Gastrocnemius medialis (tissue), 4 donors: ENCODE results near the gene UPF2.

Experiments
- CTCF ChIP-seq, 5 experiments: fragments of 450-650 bp in 3 of 5; fragments of 200-600 bp in 2 of 5; sonication (generic) in 2 of 5; IDR thresholded peaks in 4 of 5; conservative IDR thresholded peaks in 1 of 5; 1 replicate in 4 of 5; 2 replicates in 1 of 5; pipeline ENCODE4 v1.5.1; 2016 to 2019; ENCODE audit warnings: antibody characterized with exemption in 5 of 5, mild to moderate bottlenecking in 3 of 5, moderate library complexity in 3 of 5
- POLR2A ChIP-seq, 2 donors: fragments of 450-650 bp; IDR thresholded peaks; one replicate each; pipeline ENCODE4 v1.6.1; 2017; ENCODE audit warnings: antibody characterized with exemption in 2 of 2, mild to moderate bottlenecking in 2 of 2, moderate library complexity in 2 of 2

DNA sequence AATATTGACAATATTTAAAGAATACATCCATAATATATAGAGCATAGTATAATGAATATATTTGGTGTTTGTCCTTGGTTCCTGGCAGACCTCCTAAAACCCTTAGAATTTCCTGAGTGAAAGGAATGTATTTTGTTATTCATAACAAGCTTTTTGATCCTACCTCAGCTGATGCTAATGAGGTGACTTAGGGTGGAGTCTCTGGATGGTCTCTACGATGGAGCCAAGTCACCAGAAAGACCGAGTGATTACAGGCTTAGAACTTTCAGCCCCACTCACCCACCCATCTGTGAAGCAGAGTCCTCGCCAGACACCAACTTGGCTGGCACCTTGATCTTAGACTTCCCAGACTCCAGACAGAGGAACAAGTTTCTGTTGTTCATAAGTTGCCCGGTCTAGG, 35.9 kb downstream of the UPF2 start:
- TF ChIP-seq CTCF (IDR thresholded peaks at IDR 0.05 in 4 of 5, conservative IDR thresholded peaks at IDR 0.05 in 1 of 5) (no peak), POLR2A (IDR thresholded peaks at IDR 0.05) (no peak)
